Fibroblast of lung (primary cell): ENCODE measurements around the gene CLDN14. TPM values are rescaled to one million over a fixed set of nuclear protein-coding genes. Genes with fewer than 3 reads are reported as not detected.

Experiments used
- DNase-seq, 2 donors: peaks; one replicate each; pipeline versions ENCODE4 v3.0.0 to v3.0.0-alpha.2; 2010; ENCODE audit warnings: low read depth in 2 of 2
- H2AFZ ChIP-seq: 2 replicates; pipeline ENCODE4 v1.5.1; 2012; ENCODE audit warnings: low read length, control low read depth, inconsistent platforms
- H3K27ac ChIP-seq: 2 replicates; pipeline ENCODE4 v1.5.1; 2011; ENCODE audit warnings: low read length, control low read depth; ENCODE audit not compliant: insufficient read depth
- H3K27me3 ChIP-seq: 2 replicates; pipeline ENCODE4 v1.5.1; 2011; ENCODE audit warnings: mild to moderate bottlenecking, low read length; ENCODE audit not compliant: control insufficient read depth, insufficient read depth
- H3K36me3 ChIP-seq: 2 replicates; pipeline ENCODE4 v1.5.1; 2011; ENCODE audit warnings: low read length; ENCODE audit not compliant: control insufficient read depth, insufficient read depth
- H3K4me1 ChIP-seq: 2 replicates; pipeline ENCODE4 v1.5.1; 2011; ENCODE audit warnings: low read length; ENCODE audit not compliant: control insufficient read depth, insufficient read depth; ENCODE audit errors: extremely low read depth
- H3K4me2 ChIP-seq: 2 replicates; pipeline ENCODE4 v1.5.1; 2011; ENCODE audit warnings: low read length, control low read depth; ENCODE audit not compliant: insufficient read depth; ENCODE audit errors: extremely low read depth
- H3K4me3 ChIP-seq, 4 experiments: fragments of 200-600 bp in 1 of 4; sonication (generic) in 1 of 4; replicated peaks in 1 of 4; 2 replicates each; pipeline ENCODE4 v1.5.1; 2011 to 2016; ENCODE audit warnings: low read length in 4 of 4, low read depth in 3 of 4, mild to moderate bottlenecking in 3 of 4, control low read depth in 2 of 4, inconsistent platforms in 1 of 4, mixed read lengths in 1 of 4; ENCODE audit not compliant: insufficient read depth in 1 of 4; ENCODE audit errors: control extremely low read depth in 1 of 4
- H3K79me2 ChIP-seq: 2 replicates; pipeline ENCODE4 v1.5.1; 2012; ENCODE audit warnings: mild to moderate bottlenecking, low read length, inconsistent platforms; ENCODE audit not compliant: control insufficient read depth, insufficient read depth
- H3K9ac ChIP-seq: 2 replicates; pipeline ENCODE4 v1.5.1; 2011; ENCODE audit warnings: mild to moderate bottlenecking, low read length, control low read depth; ENCODE audit not compliant: insufficient read depth
- H3K9me3 ChIP-seq: 2 replicates; pipeline ENCODE4 v1.5.1; 2012; ENCODE audit warnings: low read depth, low read length; ENCODE audit not compliant: control insufficient read depth, insufficient read depth
- H4K20me1 ChIP-seq: 2 replicates; pipeline ENCODE4 v1.5.1; 2011; ENCODE audit warnings: low read length; ENCODE audit not compliant: control insufficient read depth, insufficient read depth; ENCODE audit errors: extremely low read depth
- EZH2 ChIP-seq: IDR thresholded peaks from 2 replicates; pipeline ENCODE4 v1.5.1; 2012; ENCODE audit warnings: low read length, control low read depth, mild to moderate bottlenecking; ENCODE audit errors: missing control alignments
- polyA plus RNA-seq, 2 donors: library from polyadenylated mRNA; depleted of rRNA in 1 of 2; stranded (reverse) in 1 of 2; unstranded in 1 of 2; fragments of >200 nt; gene quantifications; 2 replicates each; pipeline ENCODE4 v1.2.1, GENCODE V29; 2011 to 2012; ENCODE audit warnings: missing spikeins in 1 of 2
- total RNA-seq: library from RNA; depleted of rRNA; stranded (reverse); fragments of >200 nt; gene quantifications from 2 replicates; pipeline ENCODE4 v1.2.1, GENCODE V29; 2014
- TF ChIP-seq, protein P1 (sequence below), 2 donors: IDR thresholded peaks in 1 of 2; conservative IDR thresholded peaks in 1 of 2; 1 replicate in 1 of 2; 2 replicates in 1 of 2; pipeline ENCODE4 v1.5.1; 2011 to 2012; ENCODE audit warnings: low read length in 2 of 2, control low read depth in 1 of 2, inconsistent platforms in 1 of 2, low read depth in 1 of 2, mild to moderate bottlenecking in 1 of 2

The CLDN14 gene
- total and polyA plus RNA-seq, 2 donors (not counting 1 experiment from before 2014, with no cell fraction given), result not detected

- no peaks in the 10 kb centered on the region for H3K79me2 ChIP-seq
- no peak for DNase-seq
- H3K4me3 ChIP-seq, result no peak overlapping the region
- no peaks in the 10 kb centered on the region for H3K36me3 ChIP-seq
- H3K4me2 ChIP-seq, result no peak overlapping the region
- no peak overlapping the region for H2AFZ ChIP-seq
- no peak overlapping the region for H3K27ac ChIP-seq
- H3K4me1 ChIP-seq, result peaks cover 4% of the 10 kb centered on the region
- no peak overlapping the region for H3K9ac ChIP-seq
- H3K27me3 ChIP-seq, result no peaks in the 10 kb centered on the region
- H4K20me1 ChIP-seq, result no peaks in the 10 kb centered on the region
- H3K9me3 ChIP-seq, result no peaks in the 10 kb centered on the region
- TF ChIP-seq, protein P1, sequence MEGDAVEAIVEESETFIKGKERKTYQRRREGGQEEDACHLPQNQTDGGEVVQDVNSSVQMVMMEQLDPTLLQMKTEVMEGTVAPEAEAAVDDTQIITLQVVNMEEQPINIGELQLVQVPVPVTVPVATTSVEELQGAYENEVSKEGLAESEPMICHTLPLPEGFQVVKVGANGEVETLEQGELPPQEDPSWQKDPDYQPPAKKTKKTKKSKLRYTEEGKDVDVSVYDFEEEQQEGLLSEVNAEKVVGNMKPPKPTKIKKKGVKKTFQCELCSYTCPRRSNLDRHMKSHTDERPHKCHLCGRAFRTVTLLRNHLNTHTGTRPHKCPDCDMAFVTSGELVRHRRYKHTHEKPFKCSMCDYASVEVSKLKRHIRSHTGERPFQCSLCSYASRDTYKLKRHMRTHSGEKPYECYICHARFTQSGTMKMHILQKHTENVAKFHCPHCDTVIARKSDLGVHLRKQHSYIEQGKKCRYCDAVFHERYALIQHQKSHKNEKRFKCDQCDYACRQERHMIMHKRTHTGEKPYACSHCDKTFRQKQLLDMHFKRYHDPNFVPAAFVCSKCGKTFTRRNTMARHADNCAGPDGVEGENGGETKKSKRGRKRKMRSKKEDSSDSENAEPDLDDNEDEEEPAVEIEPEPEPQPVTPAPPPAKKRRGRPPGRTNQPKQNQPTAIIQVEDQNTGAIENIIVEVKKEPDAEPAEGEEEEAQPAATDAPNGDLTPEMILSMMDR (conservative IDR thresholded peaks at IDR 0.05 in 1 of 2, IDR thresholded peaks at IDR 0.05 in 1 of 2; ENCODE audit: low read depth in 1 of 2, low read length in 2 of 2), result no peak
- no peak for TF ChIP-seq EZH2
These were observed 2.3 kb upstream of the CLDN14 start for GRCh38 chr21:36482181-36482580.

DNA sequence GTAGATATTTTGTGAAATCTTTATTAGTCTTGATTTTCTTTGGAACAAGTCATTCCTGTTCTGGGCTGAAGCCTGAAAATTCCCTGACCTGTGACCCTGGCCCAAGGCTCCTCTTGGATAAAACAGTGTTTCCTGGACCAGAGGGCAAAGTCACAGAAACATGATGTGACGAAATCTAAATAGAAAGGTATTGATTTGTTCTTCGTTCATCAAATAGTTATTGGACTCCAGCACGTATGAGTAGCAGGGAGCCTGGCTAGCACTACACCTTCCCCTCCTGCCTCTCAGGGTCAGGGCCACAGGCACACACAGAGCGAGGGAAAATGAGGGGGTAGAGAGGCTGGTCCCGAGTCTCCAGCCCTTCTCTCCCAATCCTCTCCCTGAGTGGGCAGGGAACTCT lies 1.7 kb upstream of the CLDN14 start:
- Histone ChIP-seq H3K27ac (no peak overlapping the region), H3K4me1 (peaks cover 4% of the 10 kb centered on the region), H3K27me3 (no peaks in the 10 kb centered on the region), H3K4me2 (no peak overlapping the region), H3K79me2 (no peaks in the 10 kb centered on the region), H4K20me1 (no peaks in the 10 kb centered on the region), H3K4me3 (no peak overlapping the region), H2AFZ (no peak overlapping the region), H3K9me3 (no peaks in the 10 kb centered on the region), H3K9ac (no peak overlapping the region), H3K36me3 (no peaks in the 10 kb centered on the region)
- no peak for TF ChIP-seq EZH2
- TF ChIP-seq, protein P1 (conservative IDR thresholded peaks at IDR 0.05 in 1 of 2, IDR thresholded peaks at IDR 0.05 in 1 of 2; ENCODE audit: low read depth in 1 of 2, low read length in 2 of 2), result no peak
- no peak for DNase-seq

DNA sequence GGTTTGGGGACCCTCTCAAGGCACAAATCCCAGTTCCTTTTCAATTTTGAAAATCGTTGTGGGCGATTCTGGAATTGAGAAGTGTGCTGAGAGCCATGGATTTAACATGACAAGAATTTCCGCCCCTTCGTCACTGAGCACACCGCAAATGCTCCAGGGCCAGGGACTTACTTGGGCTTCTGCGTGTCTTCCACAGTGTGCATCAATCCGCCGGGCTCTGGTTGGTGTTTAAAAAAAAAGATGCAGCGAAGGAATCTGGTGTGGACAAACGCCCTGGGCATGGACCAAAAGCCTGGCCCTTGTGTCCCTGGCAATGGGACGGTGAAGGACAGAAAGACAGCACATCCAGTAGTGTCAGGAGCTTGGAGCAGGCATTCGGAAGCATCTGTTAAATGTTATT lies 696 bp upstream of the CLDN14 start:
- Histone ChIP-seq H3K9ac (no peak overlapping the region), H3K4me3 (no peak overlapping the region), H3K79me2 (no peaks in the 10 kb centered on the region), H4K20me1 (no peaks in the 10 kb centered on the region), H3K4me1 (peaks cover 4% of the 10 kb centered on the region), H2AFZ (no peak overlapping the region), H3K9me3 (no peaks in the 10 kb centered on the region), H3K36me3 (no peaks in the 10 kb centered on the region), H3K4me2 (no peak overlapping the region), H3K27ac (no peak overlapping the region), H3K27me3 (no peaks in the 10 kb centered on the region)
- DNase-seq, result no peak
- no peak for TF ChIP-seq EZH2
- TF ChIP-seq, protein P1 (conservative IDR thresholded peaks at IDR 0.05 in 1 of 2, IDR thresholded peaks at IDR 0.05 in 1 of 2; ENCODE audit: low read depth in 1 of 2, low read length in 2 of 2), result no peak
